Measurements from ENCODE around the gene PARP6.

GRCh38 chr15:72230197-72231065 lies 41.9 kb downstream of the PARP6 start:
- TF ChIP-seq CTCF (IDR thresholded peaks at IDR 0.05; ENCODE audit: low read depth, low read length) = no peak
- TF ChIP-seq EZH2phosphoT487 (IDR thresholded peaks at IDR 0.05; ENCODE audit: low read depth) = no peak

All from OCI-LY3 (cell line).